Measurements from ENCODE around the gene SLC30A1. TPM values are rescaled to one million over a fixed set of nuclear protein-coding genes. Genes with fewer than 3 reads are reported as not detected.

Gene SLC30A1
- total and polyA plus RNA-seq, 2 of the 8 experiments (the other 6 are each of a cell fraction or from before 2014, with no cell fraction given): 4.5 to 14.0 TPM

- no peak for TF ChIP-seq NRF1 (IDR thresholded peaks at IDR 0.05; ENCODE audit: low read depth, low read length)
- TF ChIP-seq RNF2 (IDR thresholded peaks at IDR 0.05; ENCODE audit: borderline replicate concordance, low read depth, low read length, missing control alignments, poor library complexity, severe bottlenecking): no peak
- no peak for TF ChIP-seq EGR1 (IDR thresholded peaks at IDR 0.05; ENCODE audit: borderline replicate concordance, low read depth, low read length)
Measured at GRCh38 chr1:211589782-211590721, 11.1 kb upstream of the SLC30A1 start (continued).
